ENCODE results near the gene MELK.

MELK gene

GRCh38 chr9:36656842-36657241, 84.1 kb downstream of the MELK start:
- Histone ChIP-seq H3K9ac (ENCODE audit: low read length) (no peak overlapping the region), H3K36me3 (ENCODE audit: insufficient read depth, low read length) (peaks cover 87% of the 10 kb centered on the region), H3K27me3 (ENCODE audit: insufficient read depth, low read length) (no peaks in the 10 kb centered on the region), H3K4me2 (ENCODE audit: low read length) (no peak overlapping the region), H3K9me2 (ENCODE audit: low read depth, low read length) (no peaks in the 10 kb centered on the region), H3K4me1 (ENCODE audit: insufficient read depth, low read length, severe bottlenecking) (no peaks in the 10 kb centered on the region), H3K27ac (ENCODE audit: low read depth, low read length, poor library complexity, severe bottlenecking) (no peak overlapping the region), H2AFZ (ENCODE audit: low read length) (no peak overlapping the region), H3K4me3 (ENCODE audit: low read depth, low read length, poor library complexity, severe bottlenecking) (no peak overlapping the region), H3F3A (ENCODE audit: insufficient read depth, low read length) (no peaks in the 10 kb centered on the region), H3K79me2 (ENCODE audit: insufficient read depth, low read length) (no peaks in the 10 kb centered on the region), H4K20me1 (ENCODE audit: insufficient read depth, low read length) (no peaks in the 10 kb centered on the region), H3K9me3 (ENCODE audit: low read length) (no peaks in the 10 kb centered on the region)
- no peak for TF ChIP-seq EZH2 (IDR thresholded peaks at IDR 0.05; ENCODE audit: borderline replicate concordance, low read length)
- TF ChIP-seq CTCF (IDR thresholded peaks at IDR 0.05; ENCODE audit: low read length), result no peak

GRCh38 chr9:36659500-36659899, 86.8 kb downstream of the MELK start:
- H3K4me2 ChIP-seq (ENCODE audit: low read length), result no peak overlapping the region
- H3K4me1 ChIP-seq (ENCODE audit: insufficient read depth, low read length, severe bottlenecking), result no peaks in the 10 kb centered on the region
- H3K79me2 ChIP-seq (ENCODE audit: insufficient read depth, low read length), result no peaks in the 10 kb centered on the region
- TF ChIP-seq EZH2 (IDR thresholded peaks at IDR 0.05; ENCODE audit: borderline replicate concordance, low read length) (no peak), CTCF (IDR thresholded peaks at IDR 0.05; ENCODE audit: low read length) (no peak)
- no peaks in the 10 kb centered on the region for H3K9me3 ChIP-seq (ENCODE audit: low read length)
- H3K36me3 ChIP-seq (ENCODE audit: insufficient read depth, low read length), result peaks cover 75% of the 10 kb centered on the region
- H3K9ac ChIP-seq (ENCODE audit: low read length), result no peak overlapping the region
- no peaks in the 10 kb centered on the region for H4K20me1 ChIP-seq (ENCODE audit: insufficient read depth, low read length)
- H2AFZ ChIP-seq (ENCODE audit: low read length), result no peak overlapping the region
- no peak overlapping the region for H3K4me3 ChIP-seq (ENCODE audit: low read depth, low read length, poor library complexity, severe bottlenecking)
- H3K27ac ChIP-seq (ENCODE audit: low read depth, low read length, poor library complexity, severe bottlenecking), result no peak overlapping the region
- no peaks in the 10 kb centered on the region for H3F3A ChIP-seq (ENCODE audit: insufficient read depth, low read length)
- H3K27me3 ChIP-seq (ENCODE audit: insufficient read depth, low read length), result no peaks in the 10 kb centered on the region
- H3K9me2 ChIP-seq (ENCODE audit: low read depth, low read length), result no peaks in the 10 kb centered on the region

- Histone ChIP-seq H3K9ac (ENCODE audit: low read length) (no peak overlapping the region), H3K4me1 (ENCODE audit: insufficient read depth, low read length, severe bottlenecking) (no peaks in the 10 kb centered on the region), H3K9me2 (ENCODE audit: low read depth, low read length) (no peaks in the 10 kb centered on the region), H2AFZ (ENCODE audit: low read length) (no peak overlapping the region), H3K79me2 (ENCODE audit: insufficient read depth, low read length) (no peaks in the 10 kb centered on the region), H4K20me1 (ENCODE audit: insufficient read depth, low read length) (no peaks in the 10 kb centered on the region), H3K27ac (ENCODE audit: low read depth, low read length, poor library complexity, severe bottlenecking) (no peak overlapping the region), H3K9me3 (ENCODE audit: low read length) (no peaks in the 10 kb centered on the region), H3K36me3 (ENCODE audit: insufficient read depth, low read length) (peaks cover 74% of the 10 kb centered on the region), H3K4me3 (ENCODE audit: low read depth, low read length, poor library complexity, severe bottlenecking) (no peak overlapping the region), H3K4me2 (ENCODE audit: low read length) (no peak overlapping the region), H3F3A (ENCODE audit: insufficient read depth, low read length) (no peaks in the 10 kb centered on the region), H3K27me3 (ENCODE audit: insufficient read depth, low read length) (no peaks in the 10 kb centered on the region)
- TF ChIP-seq CTCF (IDR thresholded peaks at IDR 0.05; ENCODE audit: low read length) (no peak), EZH2 (IDR thresholded peaks at IDR 0.05; ENCODE audit: borderline replicate concordance, low read length) (no peak)
These were observed 92.1 kb downstream of the MELK start for GRCh38 chr9:36664806-36665205.

All from OCI-LY1 (cell line).